Measurements from ENCODE around the gene RAD51B.
A peak's percentile ranks its signal among the peaks of the same experiment; 100 is the strongest.
"Not testable (repeated sequence)": the region's sequence is repeated elsewhere in the genome, so short reads cannot be mapped to it uniquely, and the experiment has no call there.

RAD51B gene

GRCh38 chr14:68166731-68167382, 347.3 kb downstream of the RAD51B start:
- no peaks in the 10 kb centered on the region for H3K4me1 Mint-ChIP-seq
- H3K4me3 Mint-ChIP-seq: no peak overlapping the region
- no peaks in the 10 kb centered on the region for H3K36me3 Mint-ChIP-seq
- no peaks in the 10 kb centered on the region for H3K27me3 Mint-ChIP-seq
- no peak overlapping the region for H3K27ac Mint-ChIP-seq
- H3K9me3 Mint-ChIP-seq: no peaks in the 10 kb centered on the region

GRCh38 chr14:68167383-68168087, 348.0 kb downstream of the RAD51B start:
- no peak overlapping the region for H3K27ac Mint-ChIP-seq
- H3K36me3 Mint-ChIP-seq: no peaks in the 10 kb centered on the region

GRCh38 chr14:68168460-68169109, 349.0 kb downstream of the RAD51B start:
- no peak overlapping the region for H3K4me3 Mint-ChIP-seq
- no peaks in the 10 kb centered on the region for H3K36me3 Mint-ChIP-seq
- no peaks in the 10 kb centered on the region for H3K4me1 Mint-ChIP-seq
- H3K9me3 Mint-ChIP-seq: no peaks in the 10 kb centered on the region
- H3K27ac Mint-ChIP-seq: no peak overlapping the region
- no peaks in the 10 kb centered on the region for H3K27me3 Mint-ChIP-seq

More at GRCh38 chr14:68167383-68168087, 348.0 kb downstream of the RAD51B start:
- Mint-ChIP-seq H3K4me1 (no peaks in the 10 kb centered on the region), H3K9me3 (no peaks in the 10 kb centered on the region), H3K4me3 (no peak overlapping the region), H3K27me3 (no peaks in the 10 kb centered on the region)

GRCh38 chr14:68172216-68172615, 352.6 kb downstream of the RAD51B start:
- no peak overlapping the region for H3K4me3 Mint-ChIP-seq
- no peak overlapping the region for H3K27ac Mint-ChIP-seq
- H3K4me1 Mint-ChIP-seq: no peaks in the 10 kb centered on the region
- H3K9me3 Mint-ChIP-seq: no peaks in the 10 kb centered on the region
- no peaks in the 10 kb centered on the region for H3K36me3 Mint-ChIP-seq
- no peaks in the 10 kb centered on the region for H3K27me3 Mint-ChIP-seq

- Mint-ChIP-seq H3K27me3 (no peaks in the 10 kb centered on the region), H3K36me3 (no peaks in the 10 kb centered on the region), H3K4me3 (no peak overlapping the region), H3K9me3 (no peaks in the 10 kb centered on the region), H3K27ac (no peak overlapping the region), H3K4me1 (no peaks in the 10 kb centered on the region)
Observed at GRCh38 chr14:68172627-68173026, 353.0 kb downstream of the RAD51B start.

- Mint-ChIP-seq H3K27me3 (no peaks in the 10 kb centered on the region), H3K36me3 (no peaks in the 10 kb centered on the region), H3K4me3 (no peak overlapping the region), H3K4me1 (no peaks in the 10 kb centered on the region), H3K27ac (no peak overlapping the region), H3K9me3 (no peaks in the 10 kb centered on the region)
Observed at GRCh38 chr14:68173227-68173972, 353.8 kb downstream of the RAD51B start.

- H3K36me3 Mint-ChIP-seq: no peaks in the 10 kb centered on the region
- no peaks in the 10 kb centered on the region for H3K4me1 Mint-ChIP-seq
- H3K4me3 Mint-ChIP-seq: no peak overlapping the region
- H3K27ac Mint-ChIP-seq: no peak overlapping the region
- H3K9me3 Mint-ChIP-seq: no peaks in the 10 kb centered on the region
- H3K27me3 Mint-ChIP-seq: no peaks in the 10 kb centered on the region
Observed at GRCh38 chr14:68174446-68174845, 354.9 kb downstream of the RAD51B start.

GRCh38 chr14:68176687-68177086, 357.1 kb downstream of the RAD51B start:
- no peaks in the 10 kb centered on the region for H3K36me3 Mint-ChIP-seq
- no peaks in the 10 kb centered on the region for H3K27me3 Mint-ChIP-seq
- no peak overlapping the region for H3K4me3 Mint-ChIP-seq
- peaks cover 10% of the 10 kb centered on the region for H3K4me1 Mint-ChIP-seq
- H3K27ac Mint-ChIP-seq: no peak overlapping the region
- H3K9me3 Mint-ChIP-seq: no peaks in the 10 kb centered on the region

- H3K27me3 Mint-ChIP-seq: no peaks in the 10 kb centered on the region
- no peak overlapping the region for H3K4me3 Mint-ChIP-seq
- H3K4me1 Mint-ChIP-seq: peaks cover 20% of the 10 kb centered on the region
- H3K9me3 Mint-ChIP-seq: no peaks in the 10 kb centered on the region
- H3K36me3 Mint-ChIP-seq: no peaks in the 10 kb centered on the region
- no peak overlapping the region for H3K27ac Mint-ChIP-seq
Observed at GRCh38 chr14:68177728-68178127, 358.1 kb downstream of the RAD51B start.

- Mint-ChIP-seq H3K27ac (no peak overlapping the region), H3K36me3 (no peaks in the 10 kb centered on the region), H3K27me3 (no peaks in the 10 kb centered on the region), H3K4me1 (peaks cover 26% of the 10 kb centered on the region), H3K4me3 (no peak overlapping the region), H3K9me3 (no peaks in the 10 kb centered on the region)
Observed at GRCh38 chr14:68178282-68178681, 358.7 kb downstream of the RAD51B start.

- Mint-ChIP-seq H3K4me1 (peaks cover 27% of the 10 kb centered on the region), H3K4me3 (no peak overlapping the region), H3K9me3 (no peaks in the 10 kb centered on the region), H3K27me3 (no peaks in the 10 kb centered on the region), H3K36me3 (peaks cover 4% of the 10 kb centered on the region), H3K27ac (peak overlapping the region; percentile 36)
Observed at GRCh38 chr14:68181519-68182326, 362.1 kb downstream of the RAD51B start.

- no peaks in the 10 kb centered on the region for H3K27me3 Mint-ChIP-seq
- peak overlapping the region; percentile 33 for H3K4me3 Mint-ChIP-seq
- peak overlapping the region; percentile 82 for H3K27ac Mint-ChIP-seq
Observed at GRCh38 chr14:68182492-68182891, 362.9 kb downstream of the RAD51B start.

GRCh38 chr14:68186500-68187276, 367.1 kb downstream of the RAD51B start:
- not testable (repeated sequence) for H3K36me3 Mint-ChIP-seq, H3K9me3 Mint-ChIP-seq, H3K27me3 Mint-ChIP-seq, H3K4me3 Mint-ChIP-seq, H3K27ac Mint-ChIP-seq
- H3K4me1 Mint-ChIP-seq: peaks cover 17% of the 10 kb centered on the region

More at GRCh38 chr14:68182492-68182891, 362.9 kb downstream of the RAD51B start:
- Mint-ChIP-seq H3K4me1 (peaks cover 27% of the 10 kb centered on the region), H3K9me3 (no peaks in the 10 kb centered on the region), H3K36me3 (peaks cover 4% of the 10 kb centered on the region)

GRCh38 chr14:68188174-68188573, 368.6 kb downstream of the RAD51B start:
- no peak overlapping the region for H3K27ac Mint-ChIP-seq
- no peak overlapping the region for H3K4me3 Mint-ChIP-seq
- H3K36me3 Mint-ChIP-seq: peaks cover 6% of the 10 kb centered on the region
- no peaks in the 10 kb centered on the region for H3K9me3 Mint-ChIP-seq
- H3K27me3 Mint-ChIP-seq: no peaks in the 10 kb centered on the region
- peaks cover 2% of the 10 kb centered on the region for H3K4me1 Mint-ChIP-seq
